Measurements from ENCODE around the gene SPAG16. TPM values are rescaled to one million over a fixed set of nuclear protein-coding genes. Genes with fewer than 3 reads are reported as not detected.

SPAG16 gene
- total and polyA plus RNA-seq, 4 donors: 8.7 to 90.6 (median 21.6) TPM

DNA sequence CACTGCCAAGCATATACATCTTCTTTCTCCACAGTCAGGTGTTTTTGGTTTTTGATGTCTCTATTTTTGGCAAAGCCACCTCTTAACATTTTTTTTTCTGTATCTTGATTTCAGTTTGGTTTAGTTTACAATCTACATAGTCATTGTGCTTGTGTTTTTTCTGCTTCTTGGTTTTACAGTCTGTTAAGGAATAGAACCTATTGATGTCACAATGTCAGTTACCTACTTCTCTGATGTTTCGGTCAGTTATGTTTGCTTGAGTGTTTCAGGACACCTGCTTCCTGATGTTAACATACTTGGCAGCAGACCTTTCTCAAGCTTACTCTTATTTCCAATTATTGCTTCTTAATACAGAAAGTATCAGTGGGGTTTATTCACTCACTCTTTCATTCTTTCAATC lies 253.3 kb downstream of the SPAG16 start:
- no peaks in the 10 kb centered on the region for H3K4me1 ChIP-seq (ENCODE audit: control insufficient read depth in 5 of 5, insufficient read depth in 5 of 5, low read length in 5 of 5)
- no peak overlapping the region for H3K27ac ChIP-seq (ENCODE audit: low read depth in 1 of 2, low read length in 1 of 2)
- DNase-seq (no peak), ATAC-seq (ENCODE audit: insufficient read depth, low FRiP score) (no peak)
- no peaks in the 10 kb centered on the region for H3K27me3 ChIP-seq (ENCODE audit: control insufficient read depth in 3 of 3, insufficient read depth in 3 of 3, low read length in 2 of 3)
- WGBS, 2 donors: 19 to 56% methylated on average over 1 of the region's 1 CpG
- TF ChIP-seq, protein P1, sequence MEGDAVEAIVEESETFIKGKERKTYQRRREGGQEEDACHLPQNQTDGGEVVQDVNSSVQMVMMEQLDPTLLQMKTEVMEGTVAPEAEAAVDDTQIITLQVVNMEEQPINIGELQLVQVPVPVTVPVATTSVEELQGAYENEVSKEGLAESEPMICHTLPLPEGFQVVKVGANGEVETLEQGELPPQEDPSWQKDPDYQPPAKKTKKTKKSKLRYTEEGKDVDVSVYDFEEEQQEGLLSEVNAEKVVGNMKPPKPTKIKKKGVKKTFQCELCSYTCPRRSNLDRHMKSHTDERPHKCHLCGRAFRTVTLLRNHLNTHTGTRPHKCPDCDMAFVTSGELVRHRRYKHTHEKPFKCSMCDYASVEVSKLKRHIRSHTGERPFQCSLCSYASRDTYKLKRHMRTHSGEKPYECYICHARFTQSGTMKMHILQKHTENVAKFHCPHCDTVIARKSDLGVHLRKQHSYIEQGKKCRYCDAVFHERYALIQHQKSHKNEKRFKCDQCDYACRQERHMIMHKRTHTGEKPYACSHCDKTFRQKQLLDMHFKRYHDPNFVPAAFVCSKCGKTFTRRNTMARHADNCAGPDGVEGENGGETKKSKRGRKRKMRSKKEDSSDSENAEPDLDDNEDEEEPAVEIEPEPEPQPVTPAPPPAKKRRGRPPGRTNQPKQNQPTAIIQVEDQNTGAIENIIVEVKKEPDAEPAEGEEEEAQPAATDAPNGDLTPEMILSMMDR (IDR thresholded peaks at IDR 0.05; ENCODE audit: control extremely low read depth, extremely low read depth): no peak
- no peaks in the 10 kb centered on the region for H3K36me3 ChIP-seq (ENCODE audit: control insufficient read depth in 4 of 4, insufficient read depth in 4 of 4, low read length in 4 of 4)
- no peak overlapping the region for H3K4me3 ChIP-seq
- no peak overlapping the region for H3K9ac ChIP-seq (ENCODE audit: insufficient read depth in 1 of 2, low read length in 2 of 2)
- no peaks in the 10 kb centered on the region for H3K9me3 ChIP-seq (ENCODE audit: control insufficient read depth in 4 of 4, insufficient read depth in 3 of 4, low read length in 3 of 4)

DNA sequence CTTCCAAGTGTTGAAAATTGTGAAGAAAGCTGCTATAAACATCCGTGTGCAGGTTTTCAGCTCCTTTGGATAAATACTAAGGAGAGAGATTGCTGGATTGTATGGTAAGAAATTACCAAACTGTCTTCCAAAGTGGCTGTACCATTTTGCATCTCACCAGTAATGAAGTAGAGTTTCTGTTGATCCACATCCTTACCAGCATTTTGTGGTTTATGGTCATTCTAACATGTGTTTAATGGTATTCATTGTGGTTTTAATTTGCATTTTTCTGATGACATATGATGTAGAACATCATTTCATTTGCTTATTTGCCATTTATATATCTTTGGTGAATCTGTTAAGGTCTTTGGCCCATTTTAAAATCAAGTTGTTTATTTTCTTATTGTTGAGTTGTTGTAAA lies 260.7 kb downstream of the SPAG16 start:
- Histone ChIP-seq H3K4me1 (ENCODE audit: control insufficient read depth in 5 of 5, insufficient read depth in 5 of 5, low read length in 5 of 5) (no peaks in the 10 kb centered on the region), H3K27me3 (ENCODE audit: control insufficient read depth in 3 of 3, insufficient read depth in 3 of 3, low read length in 2 of 3) (no peaks in the 10 kb centered on the region), H3K4me3 (no peak overlapping the region), H3K27ac (ENCODE audit: low read depth in 1 of 2, low read length in 1 of 2) (no peak overlapping the region), H3K9ac (ENCODE audit: insufficient read depth in 1 of 2, low read length in 2 of 2) (no peak overlapping the region), H3K9me3 (ENCODE audit: control insufficient read depth in 4 of 4, insufficient read depth in 3 of 4, low read length in 3 of 4) (no peaks in the 10 kb centered on the region), H3K36me3 (ENCODE audit: control insufficient read depth in 4 of 4, insufficient read depth in 4 of 4, low read length in 4 of 4) (no peaks in the 10 kb centered on the region)
- WGBS, 2 donors: 80 to 83% methylated on average over 1 of the region's 1 CpG
- DNase-seq (no peak), ATAC-seq (ENCODE audit: insufficient read depth, low FRiP score) (no peak)
- TF ChIP-seq, protein P1 (IDR thresholded peaks at IDR 0.05; ENCODE audit: control extremely low read depth, extremely low read depth): no peak

- ATAC-seq (ENCODE audit: insufficient read depth, low FRiP score) (no peak), DNase-seq (no peak)
- 38 to 51% methylated on average over 2 of the region's 2 CpGs for WGBS, 2 donors
These were observed 261.2 kb downstream of the SPAG16 start for GRCh38 chr2:213545481-213545880.

More at GRCh38 chr2:213545481-213545880, 261.2 kb downstream of the SPAG16 start:
- Histone ChIP-seq H3K9me3 (ENCODE audit: control insufficient read depth in 4 of 4, insufficient read depth in 3 of 4, low read length in 3 of 4) (no peaks in the 10 kb centered on the region), H3K27ac (ENCODE audit: low read depth in 1 of 2, low read length in 1 of 2) (no peak overlapping the region), H3K4me1 (ENCODE audit: control insufficient read depth in 5 of 5, insufficient read depth in 5 of 5, low read length in 5 of 5) (no peaks in the 10 kb centered on the region), H3K27me3 (ENCODE audit: control insufficient read depth in 3 of 3, insufficient read depth in 3 of 3, low read length in 2 of 3) (no peaks in the 10 kb centered on the region), H3K4me3 (no peak overlapping the region), H3K9ac (ENCODE audit: insufficient read depth in 1 of 2, low read length in 2 of 2) (no peak overlapping the region), H3K36me3 (ENCODE audit: control insufficient read depth in 4 of 4, insufficient read depth in 4 of 4, low read length in 4 of 4) (no peaks in the 10 kb centered on the region)
- TF ChIP-seq, protein P1 (IDR thresholded peaks at IDR 0.05; ENCODE audit: control extremely low read depth, extremely low read depth): no peak

Measured in lung (tissue), 12 donors.